GM12878 (cell line): ENCODE results near the gene PC. TPM values are rescaled to one million over a fixed set of nuclear protein-coding genes. Genes with fewer than 3 reads are reported as not detected.

Source experiments
- ATAC-seq: fragments of 200-7000 bp; cut with Tn5 transposase; 3 replicates; pipeline ENCODE4 v1.9.1; 2020; ENCODE audit warnings: mild to moderate bottlenecking, moderate library complexity
- BruUV-seq: library from RNA; stranded (reverse); fragments of 400-500 nt; replicated peaks from 2 replicates; lab custom pipeline; 2021; lab: Mats Ljungman, UMichigan
- CTCF ChIA-PET: fragments of 300-600 bp; sonication (Branson Sonifier 250); formaldehyde crosslinking; extraction: SDS; loops from one replicate; lab custom pipeline; 2021; ENCODE audit warnings: inconsistent platforms; lab: Yijun Ruan, JAX
- POLR2A ChIA-PET: fragments of 350-600 bp; formaldehyde crosslinking; extraction: SDS; loops from one replicate; lab custom pipeline; 2021; ENCODE audit warnings: inconsistent platforms; lab: Charles Lee
- RAD21 ChIA-PET: fragments of 300-600 bp; sonication (Branson Sonifier 250); formaldehyde crosslinking; loops from one replicate; lab custom pipeline; 2023; ENCODE audit warnings: antibody characterized with exemption; ENCODE audit not compliant: unreplicated experiment; lab: Charles Lee
- SMC1A ChIA-PET: fragments of 300-600 bp; sonication (Branson Sonifier 250); formaldehyde crosslinking; loops from one replicate; lab custom pipeline; 2023; ENCODE audit not compliant: unreplicated experiment, uncharacterized antibody; lab: Charles Lee
- DNase-seq: peaks from one replicate; pipeline ENCODE4 v3.0.0-alpha.2; 2011; ENCODE audit warnings: low read depth, low spot score
- FAIRE-seq: peaks from 3 replicates; lab custom pipeline; 2011; peaks lifted over from hg19 to GRCh38; lab: Jason Lieb, UNC
- H2AFZ ChIP-seq: 2 replicates; pipeline ENCODE4 v1.6.0; 2011; ENCODE audit warnings: low read depth, low read length, control low read depth; ENCODE audit not compliant: control insufficient read depth
- H3K27ac ChIP-seq: 2 replicates; pipeline ENCODE4 v1.5.1; 2011; ENCODE audit warnings: control low read depth; ENCODE audit not compliant: control insufficient read depth, insufficient read depth
- H3K27me3 ChIP-seq, 2 experiments: replicated peaks in 1 of 2; 2 replicates each; pipeline versions ENCODE4 v1.6.0 to v1.6.1; 2011; ENCODE audit warnings: low read length in 1 of 2; ENCODE audit not compliant: control insufficient read depth in 2 of 2, insufficient read depth in 2 of 2
- H3K36me3 ChIP-seq, 2 experiments: 2 replicates each; pipeline ENCODE4 v1.5.1; 2011; ENCODE audit warnings: low read length in 1 of 2; ENCODE audit not compliant: control insufficient read depth in 2 of 2, insufficient read depth in 2 of 2
- H3K4me1 ChIP-seq: 2 replicates; pipeline ENCODE4 v1.6.1; 2011; ENCODE audit warnings: mild to moderate bottlenecking, low read length, moderate library complexity, mixed read lengths; ENCODE audit not compliant: control insufficient read depth, insufficient read depth
- H3K4me2 ChIP-seq: 2 replicates; pipeline ENCODE4 v1.6.0; 2011; ENCODE audit warnings: control low read depth; ENCODE audit not compliant: control insufficient read depth, insufficient read depth
- H3K4me3 ChIP-seq: fragments of 200-600 bp; sonication (generic); 2 replicates; pipeline ENCODE4 v1.5.1; 2016
- H3K79me2 ChIP-seq: 2 replicates; pipeline ENCODE4 v1.6.0; 2011; ENCODE audit warnings: low read length; ENCODE audit not compliant: control insufficient read depth, insufficient read depth
- H3K9ac ChIP-seq: 2 replicates; pipeline ENCODE4 v1.8.0; 2011; ENCODE audit warnings: low read length, control low read depth, mixed read lengths; ENCODE audit not compliant: control insufficient read depth, insufficient read depth
- H3K9me3 ChIP-seq: replicated peaks from 3 replicates; pipeline ENCODE4 v1.5.1; 2011; ENCODE audit warnings: mild to moderate bottlenecking, low read length; ENCODE audit not compliant: control insufficient read depth, insufficient read depth
- H4K20me1 ChIP-seq: 2 replicates; pipeline ENCODE4 v1.6.0; 2011; ENCODE audit not compliant: control insufficient read depth, insufficient read depth
- IRF4 ChIP-seq: IDR thresholded peaks from 2 replicates; pipeline ENCODE4 v1.6.1; 2011; ENCODE audit warnings: low read depth, low read length
- POLR2AphosphoS2 ChIP-seq: IDR thresholded peaks from 2 replicates; pipeline ENCODE4 v1.6.1; 2011; ENCODE audit warnings: low read depth, mild to moderate bottlenecking, low read length, improper control_type of control experiment, moderate library complexity
- WGBS: methylation state at CpG from one replicate; pipeline ENCODE4 v1.1.6; 2016; ENCODE audit warnings: low lambda C conversion rate; ENCODE audit not compliant: insufficient replicate concordance, insufficient coverage; ENCODE audit errors: missing lambda C conversion rate; 5-methylcytosine and 5-hydroxymethylcytosine counted together
- in situ Hi-C: fragments of 300-500 bp; cut with MboI; formaldehyde crosslinking; loops from 9 replicates; pipeline ENCODE4 v1.14.3; 2018; ENCODE audit warnings: mixed read lengths
- intact Hi-C: fragments of 100-400 bp; cut with micrococcal nuclease; formaldehyde crosslinking; loops from one replicate; pipeline ENCODE4 v1.14.2; 2022; ENCODE audit not compliant: unreplicated experiment
- polyA plus RNA-seq, 11 experiments: library from polyadenylated mRNA; depleted of rRNA in 4 of 11; unstranded in 6 of 11; stranded (reverse) in 5 of 11; fragments of >200 nt; fragmentation: Nextera tagmentation in 4 of 11; fragmentation: Illumina TruSeq in 1 of 11; extraction: Ambion mirVana in 4 of 11; extraction: Trizol in 1 of 11; gene quantifications; 1 replicate in 1 of 11; 2 replicates in 10 of 11; pipeline versions ENCODE4 v1.2.1 to v1.2.3, GENCODE V29; 2011 to 2016; ENCODE audit warnings: inconsistent platforms in 2 of 11, missing spikeins in 2 of 11, low read depth in 1 of 11
- total RNA-seq, 4 experiments: library from RNA; depleted of rRNA in 3 of 4; stranded (reverse); fragments of >200 nt in 3 of 4; fragmentation: Illumina TruSeq in 1 of 4; extraction: Trizol in 1 of 4; gene quantifications; 2 replicates each; pipeline versions ENCODE4 v1.2.1 to v1.2.3, GENCODE V29; 2013 to 2021
- TF ChIP-seq, protein P1 (sequence below): fragments of 150-350 bp; IDR thresholded peaks from 2 replicates; pipeline ENCODE4 v1.6.1; 2014; ENCODE audit warnings: mild to moderate bottlenecking, low read depth, low read length

Gene PC
- total and polyA plus RNA-seq, 10 of the 15 experiments (the other 5 are each of a cell fraction or from before 2014, with no cell fraction given): 0.22 to 10.3 (median 4.5) TPM

- Histone ChIP-seq H2AFZ (no peak overlapping the region), H3K4me1 (peaks cover 6% of the 10 kb centered on the region), H3K4me3 (no peak overlapping the region), H3K9me3 (no peaks in the 10 kb centered on the region), H3K36me3 (no peaks in the 10 kb centered on the region), H3K27me3 (no peaks in the 10 kb centered on the region), H4K20me1 (no peaks in the 10 kb centered on the region), H3K4me2 (no peak overlapping the region), H3K27ac (no peak overlapping the region), H3K79me2 (peaks cover 8% of the 10 kb centered on the region), H3K9ac (no peak overlapping the region)
- SMC1A ChIA-PET: interaction anchor here (2.2 kb wide), 1 partner anchor 11 kb away, joined by 14 read pairs; the partner anchor contains the start of gene RCE1
- TF ChIP-seq, protein P1, sequence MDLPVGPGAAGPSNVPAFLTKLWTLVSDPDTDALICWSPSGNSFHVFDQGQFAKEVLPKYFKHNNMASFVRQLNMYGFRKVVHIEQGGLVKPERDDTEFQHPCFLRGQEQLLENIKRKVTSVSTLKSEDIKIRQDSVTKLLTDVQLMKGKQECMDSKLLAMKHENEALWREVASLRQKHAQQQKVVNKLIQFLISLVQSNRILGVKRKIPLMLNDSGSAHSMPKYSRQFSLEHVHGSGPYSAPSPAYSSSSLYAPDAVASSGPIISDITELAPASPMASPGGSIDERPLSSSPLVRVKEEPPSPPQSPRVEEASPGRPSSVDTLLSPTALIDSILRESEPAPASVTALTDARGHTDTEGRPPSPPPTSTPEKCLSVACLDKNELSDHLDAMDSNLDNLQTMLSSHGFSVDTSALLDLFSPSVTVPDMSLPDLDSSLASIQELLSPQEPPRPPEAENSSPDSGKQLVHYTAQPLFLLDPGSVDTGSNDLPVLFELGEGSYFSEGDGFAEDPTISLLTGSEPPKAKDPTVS: no peak
- TF ChIP-seq IRF4 (no peak), POLR2AphosphoS2 (no peak)
- DNase-seq: no peak
- no peak for FAIRE-seq
- BruUV-seq: no TSS peak
- 73% methylated on average over 12 of the region's 12 CpGs for WGBS
- intact Hi-C loops (no loop called here), in situ Hi-C loops (no loop called here)
- RAD21 ChIA-PET: interaction anchor here (1.3 kb wide), 1 partner anchor 252 kb away, joined by 3 read pairs; no protein-coding TSS in a partner anchor
- ATAC-seq: no peak
- CTCF ChIA-PET: interaction anchor here (1.0 to 1.5 kb wide), 2 partner anchors 9 to 10 kb away, joined by 3 read pairs; no protein-coding TSS in a partner anchor
- POLR2A ChIA-PET: interaction anchor here (2.7 kb wide), 1 partner anchor 10 kb away, joined by 49 read pairs; the partner anchor contains the start of gene RCE1
These were observed 103.9 kb downstream of the PC start for GRCh38 chr11:66854231-66854661.
